Spleen (tissue), 7 donors: ENCODE results near the gene SLIT3.

Experiments used
- POLR2AphosphoS5 ChIP-seq, 3 donors: sonication (generic); formaldehyde crosslinking; IDR thresholded peaks; one replicate each; pipeline ENCODE4 v1.5.1; 2017; ENCODE audit warnings: antibody characterized with exemption in 3 of 3
- TF ChIP-seq, protein P1 (sequence below), 11 experiments: fragments of 200-600 bp in 7 of 11; fragments of 450-650 bp in 4 of 11; sonication (generic) in 4 of 11; IDR thresholded peaks in 8 of 11; conservative IDR thresholded peaks in 3 of 11; 1 replicate in 7 of 11; 2 replicates in 4 of 11; pipeline versions ENCODE4 v1.4.0 to v1.8.0; 2016 to 2021; ENCODE audit warnings: antibody characterized with exemption in 11 of 11, inconsistent platforms in 4 of 11, mild to moderate bottlenecking in 1 of 11
- donor health status: DM: no; HTN: no; CAD: no; lungs with moderate emphysema.
- donor health status: DM: no; HTN: no; CAD: no.
- donor health status: DM: no; HTN: no; CAD: no.

DNA sequence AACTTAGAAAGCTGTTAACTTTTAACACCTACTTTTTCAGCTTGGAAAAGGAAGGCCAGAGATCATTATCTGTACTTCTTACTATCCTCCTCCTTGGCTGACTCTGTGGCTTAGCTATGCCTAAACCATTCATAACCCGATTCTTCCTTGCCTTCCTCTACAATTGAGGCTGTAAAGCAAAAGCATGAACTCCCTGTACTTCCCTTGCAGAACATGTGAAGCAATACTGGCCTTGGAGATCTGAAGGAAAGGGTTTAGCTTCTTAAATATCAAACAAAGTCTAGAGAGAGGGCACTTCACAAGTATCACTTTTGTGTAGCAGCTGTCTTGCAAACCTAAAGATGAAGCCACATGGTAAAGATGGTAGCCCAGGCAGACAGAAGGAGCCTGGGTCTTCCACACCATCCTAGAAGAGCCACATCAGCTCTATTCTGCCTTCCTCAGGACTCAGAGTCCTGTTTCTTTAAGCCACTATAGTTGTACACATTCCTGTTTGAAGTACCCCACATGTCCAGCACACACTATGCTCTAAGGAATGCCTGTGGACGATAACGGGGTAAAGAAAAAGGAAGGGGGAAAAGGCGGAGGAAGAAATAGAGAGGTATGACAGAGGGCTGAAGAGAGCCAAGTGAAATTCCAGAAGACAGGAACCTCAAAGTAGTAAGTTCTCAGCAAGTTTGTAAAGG is 169.2 kb downstream of the SLIT3 start:
- TF ChIP-seq, protein P1, sequence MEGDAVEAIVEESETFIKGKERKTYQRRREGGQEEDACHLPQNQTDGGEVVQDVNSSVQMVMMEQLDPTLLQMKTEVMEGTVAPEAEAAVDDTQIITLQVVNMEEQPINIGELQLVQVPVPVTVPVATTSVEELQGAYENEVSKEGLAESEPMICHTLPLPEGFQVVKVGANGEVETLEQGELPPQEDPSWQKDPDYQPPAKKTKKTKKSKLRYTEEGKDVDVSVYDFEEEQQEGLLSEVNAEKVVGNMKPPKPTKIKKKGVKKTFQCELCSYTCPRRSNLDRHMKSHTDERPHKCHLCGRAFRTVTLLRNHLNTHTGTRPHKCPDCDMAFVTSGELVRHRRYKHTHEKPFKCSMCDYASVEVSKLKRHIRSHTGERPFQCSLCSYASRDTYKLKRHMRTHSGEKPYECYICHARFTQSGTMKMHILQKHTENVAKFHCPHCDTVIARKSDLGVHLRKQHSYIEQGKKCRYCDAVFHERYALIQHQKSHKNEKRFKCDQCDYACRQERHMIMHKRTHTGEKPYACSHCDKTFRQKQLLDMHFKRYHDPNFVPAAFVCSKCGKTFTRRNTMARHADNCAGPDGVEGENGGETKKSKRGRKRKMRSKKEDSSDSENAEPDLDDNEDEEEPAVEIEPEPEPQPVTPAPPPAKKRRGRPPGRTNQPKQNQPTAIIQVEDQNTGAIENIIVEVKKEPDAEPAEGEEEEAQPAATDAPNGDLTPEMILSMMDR (IDR thresholded peaks at IDR 0.05 in 8 of 11, conservative IDR thresholded peaks at IDR 0.05 in 3 of 11), result no peak
- TF ChIP-seq POLR2AphosphoS5 (IDR thresholded peaks at IDR 0.05), result no peak
